ENCODE data around the gene ZNF8.

DNA sequence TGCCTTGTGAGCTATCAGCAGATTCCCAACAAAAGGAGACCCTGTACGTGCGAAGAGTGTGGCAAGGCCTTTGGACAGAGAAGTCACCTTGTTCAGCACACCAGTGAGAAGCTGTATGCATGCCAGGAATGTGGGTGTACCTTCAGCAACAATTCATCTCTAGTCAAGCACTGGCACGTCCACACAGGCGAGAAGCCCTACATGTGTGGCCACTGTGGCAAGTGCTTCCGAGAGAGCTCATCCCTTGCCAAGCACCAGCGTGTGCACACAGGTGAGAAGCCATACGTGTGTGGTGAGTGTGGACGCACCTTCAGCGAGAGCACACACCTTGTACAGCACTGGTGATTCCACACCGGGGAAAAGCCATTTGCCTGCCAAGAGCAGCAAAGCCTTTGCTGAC, 40.5 kb downstream of the ZNF8 start:
- no peak for TF ChIP-seq EZH2 (IDR thresholded peaks at IDR 0.05; ENCODE audit: borderline replicate concordance, low read length)
- TF ChIP-seq, protein P1, sequence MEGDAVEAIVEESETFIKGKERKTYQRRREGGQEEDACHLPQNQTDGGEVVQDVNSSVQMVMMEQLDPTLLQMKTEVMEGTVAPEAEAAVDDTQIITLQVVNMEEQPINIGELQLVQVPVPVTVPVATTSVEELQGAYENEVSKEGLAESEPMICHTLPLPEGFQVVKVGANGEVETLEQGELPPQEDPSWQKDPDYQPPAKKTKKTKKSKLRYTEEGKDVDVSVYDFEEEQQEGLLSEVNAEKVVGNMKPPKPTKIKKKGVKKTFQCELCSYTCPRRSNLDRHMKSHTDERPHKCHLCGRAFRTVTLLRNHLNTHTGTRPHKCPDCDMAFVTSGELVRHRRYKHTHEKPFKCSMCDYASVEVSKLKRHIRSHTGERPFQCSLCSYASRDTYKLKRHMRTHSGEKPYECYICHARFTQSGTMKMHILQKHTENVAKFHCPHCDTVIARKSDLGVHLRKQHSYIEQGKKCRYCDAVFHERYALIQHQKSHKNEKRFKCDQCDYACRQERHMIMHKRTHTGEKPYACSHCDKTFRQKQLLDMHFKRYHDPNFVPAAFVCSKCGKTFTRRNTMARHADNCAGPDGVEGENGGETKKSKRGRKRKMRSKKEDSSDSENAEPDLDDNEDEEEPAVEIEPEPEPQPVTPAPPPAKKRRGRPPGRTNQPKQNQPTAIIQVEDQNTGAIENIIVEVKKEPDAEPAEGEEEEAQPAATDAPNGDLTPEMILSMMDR (IDR thresholded peaks at IDR 0.05; ENCODE audit: low read length), result no peak

Data from OCI-LY1 (cell line).